ENCODE measurements around the gene RNASEL. TPM values are rescaled to one million over a fixed set of nuclear protein-coding genes. Genes with fewer than 3 reads are reported as not detected.
A peak's percentile ranks its signal among the peaks of the same experiment; 100 is the strongest.
"Not testable (repeated sequence)": the region's sequence is repeated elsewhere in the genome, so short reads cannot be mapped to it uniquely, and the experiment has no call there.

RNASEL gene
- total RNA-seq, 2 donors from 2014 or later, result 3.6 to 5.2 TPM

DNA sequence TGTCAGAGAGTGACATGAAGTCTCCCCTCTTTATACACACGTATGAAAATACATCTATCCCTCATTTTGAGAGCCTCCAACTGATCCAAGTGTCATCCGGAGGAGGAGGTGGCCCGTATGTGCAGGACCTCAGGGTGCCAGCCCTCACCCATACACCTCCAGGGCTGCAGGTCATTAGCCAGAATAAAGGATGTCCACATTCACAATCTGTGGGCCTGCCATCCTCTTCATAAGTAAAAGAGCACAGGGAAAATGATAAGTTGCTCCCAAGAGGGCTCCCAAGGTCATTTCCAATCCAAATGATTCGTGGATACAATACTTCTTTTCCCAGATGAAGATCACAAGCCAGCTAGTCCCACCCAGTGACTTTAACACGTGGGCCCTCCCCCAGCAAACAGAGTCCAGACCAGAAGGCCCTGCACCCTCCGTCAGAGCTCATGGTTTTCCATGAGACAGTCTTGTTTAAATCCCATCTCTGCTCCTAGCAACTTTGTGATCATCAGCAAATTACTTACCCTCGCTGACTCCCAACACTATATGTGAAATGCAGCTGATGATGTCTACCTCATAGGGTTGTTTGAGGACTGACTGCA lies 28.6 kb downstream of the RNASEL start:
- no peaks in the 10 kb centered on the region for H3K36me3 Mint-ChIP-seq
- ATAC-seq, result no peak
- no peak for DNase-seq (ENCODE audit: low spot score in 2 of 2)
- H3K9me3 Mint-ChIP-seq, result no peaks in the 10 kb centered on the region
- H3K27ac Mint-ChIP-seq, result no peak overlapping the region

DNA sequence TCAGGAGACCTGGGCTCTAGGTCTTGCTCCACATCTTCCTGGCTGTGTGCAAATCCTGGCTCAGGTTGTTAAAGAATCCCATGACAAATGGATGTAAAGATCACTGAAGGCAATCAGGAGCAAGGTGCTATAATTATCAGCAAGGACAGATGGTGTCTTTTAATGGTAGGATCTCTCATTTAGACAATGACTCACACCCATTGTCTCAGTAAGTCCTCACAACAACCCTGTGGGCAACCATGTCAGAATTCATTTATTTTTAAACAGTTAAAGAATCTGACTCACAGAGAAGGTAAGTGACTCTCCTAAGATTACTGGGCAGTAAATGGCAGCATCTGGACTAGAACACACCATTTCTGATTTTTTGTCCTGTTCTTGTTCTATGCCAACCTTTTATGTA lies 32.8 kb downstream of the RNASEL start:
- DNase-seq (ENCODE audit: low spot score in 2 of 2), result no peak
- ATAC-seq, result peak; percentile 39 to 90
- Mint-ChIP-seq H3K27ac (no peak overlapping the region), H3K9me3 (peaks cover 7 to 8% of the 10 kb centered on the region in 2 donors), H3K36me3 (peaks cover 0 to 15% of the 10 kb centered on the region in 2 donors)

DNA sequence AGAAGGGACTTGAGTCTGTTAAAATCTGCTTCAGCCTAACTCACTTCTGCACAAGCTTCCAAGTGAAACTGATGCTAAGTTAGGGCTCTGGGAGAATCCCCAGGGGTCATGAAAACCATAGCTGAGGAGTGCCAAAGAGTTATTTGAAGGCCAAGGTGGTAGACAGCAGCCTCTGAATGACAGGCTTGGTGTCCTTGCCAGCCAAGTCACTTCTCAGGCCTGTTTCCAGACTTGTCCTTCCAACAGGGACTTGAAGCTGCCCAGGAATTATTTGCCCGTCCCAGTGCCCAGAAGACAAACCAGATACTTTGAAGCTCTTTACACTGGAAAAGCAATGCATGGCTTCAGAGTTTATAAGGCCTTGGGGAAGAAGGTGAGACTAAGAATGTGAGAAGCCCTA lies 33.6 kb downstream of the RNASEL start:
- no peak for ATAC-seq
- Mint-ChIP-seq H3K9me3 (peaks cover 7 to 8% of the 10 kb centered on the region in 2 donors), H3K36me3 (peaks cover 0 to 15% of the 10 kb centered on the region in 2 donors), H3K27ac (no peak overlapping the region)
- DNase-seq (ENCODE audit: low spot score in 2 of 2), result no peak

DNA sequence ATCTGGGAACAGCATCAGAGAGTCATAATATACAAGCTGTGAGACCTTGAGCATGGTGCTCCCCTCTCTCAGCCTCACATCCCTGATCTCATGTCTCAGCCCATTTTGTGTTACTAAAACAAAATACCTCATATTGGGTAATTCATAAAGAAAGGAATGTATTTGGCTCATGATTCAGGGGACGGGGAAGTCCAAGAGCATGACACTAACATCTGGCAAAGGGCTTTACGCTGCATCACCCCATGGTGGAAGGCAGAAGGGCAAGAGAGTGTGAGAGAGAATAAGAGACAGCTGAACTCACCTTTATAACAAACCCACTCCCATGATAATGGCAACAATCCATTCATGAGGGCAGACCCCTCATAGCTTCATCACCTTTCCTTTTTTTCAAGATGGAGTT lies 36.5 kb downstream of the RNASEL start:
- no peak for ATAC-seq
- H3K9me3 Mint-ChIP-seq, result peaks cover 7 to 8% of the 10 kb centered on the region in 2 donors
- H3K36me3 Mint-ChIP-seq, result peaks cover 0 to 15% of the 10 kb centered on the region in 2 donors
- DNase-seq (ENCODE audit: low spot score in 2 of 2), result no peak
- no peak overlapping the region for H3K27ac Mint-ChIP-seq

DNA sequence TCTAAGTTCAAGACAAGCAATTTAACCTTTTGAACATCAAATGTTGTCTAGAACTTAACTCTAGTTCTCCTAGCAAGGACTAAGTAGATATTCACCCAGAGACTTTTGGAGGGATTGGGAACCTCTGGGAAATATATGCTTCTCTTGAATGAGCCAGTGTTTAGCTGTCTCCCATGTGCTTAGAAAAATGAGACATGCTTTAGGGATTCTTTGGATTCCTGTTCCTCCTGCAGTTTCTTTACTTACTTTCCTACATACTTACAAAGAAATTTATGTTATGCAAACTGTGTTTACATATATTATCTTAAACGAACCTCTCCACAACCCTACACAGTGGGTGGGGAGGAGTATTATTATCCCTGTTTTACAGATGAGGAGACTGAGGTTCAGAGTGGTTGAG lies 39.2 kb downstream of the RNASEL start:
- DNase-seq (ENCODE audit: low spot score in 2 of 2), result no peak
- Mint-ChIP-seq H3K27ac (no peak overlapping the region), H3K9me3 (peaks cover 7 to 8% of the 10 kb centered on the region in 2 donors), H3K36me3 (peaks cover 0 to 15% of the 10 kb centered on the region in 2 donors)
- no peak for ATAC-seq

DNA sequence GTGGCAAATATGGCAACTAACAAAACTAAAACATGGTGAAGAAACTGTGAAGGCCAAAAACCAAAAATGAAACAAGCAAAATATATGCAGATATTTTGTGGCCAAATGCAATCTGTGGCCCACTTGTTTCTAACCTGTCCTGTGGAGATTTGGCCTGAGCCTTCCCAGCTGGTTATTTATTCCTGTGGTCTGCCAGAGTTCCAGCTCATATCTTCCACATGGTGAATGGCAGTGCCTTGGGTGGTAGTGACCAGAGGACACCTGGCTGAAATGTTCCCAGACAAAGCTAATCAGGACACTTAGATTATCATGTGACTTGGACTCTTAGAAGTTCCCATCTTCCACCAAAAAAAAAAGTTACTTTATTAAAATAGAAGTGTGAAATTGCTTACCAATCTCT lies 39.7 kb downstream of the RNASEL start:
- H3K9me3 Mint-ChIP-seq, result peaks cover 7% of the 10 kb centered on the region in 2 donors
- no peak for ATAC-seq

DNA sequence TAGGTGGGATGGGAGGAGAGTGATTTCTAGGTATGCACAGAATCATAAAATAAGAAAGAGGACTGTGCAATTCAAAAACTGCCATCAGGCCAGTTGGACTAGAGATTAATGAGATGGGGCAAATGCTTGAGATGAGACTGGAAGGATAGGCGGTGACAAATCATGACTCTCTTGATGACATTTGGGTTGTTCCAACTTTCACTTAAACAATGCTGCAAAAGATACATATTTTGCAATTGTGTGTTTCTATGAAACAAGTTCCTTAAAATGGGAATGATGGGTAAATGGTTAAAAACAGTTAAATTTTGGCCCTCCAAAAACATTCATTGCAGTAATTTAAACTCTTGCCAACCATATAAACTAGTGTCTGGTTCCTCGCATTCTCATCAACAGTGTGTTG lies 55.2 kb downstream of the RNASEL start:
- H3K36me3 Mint-ChIP-seq, result no peaks in the 10 kb centered on the region
- DNase-seq (ENCODE audit: low spot score in 2 of 2) (no peak), ATAC-seq (no peak)
- no peak overlapping the region for H3K27ac Mint-ChIP-seq
- H3K9me3 Mint-ChIP-seq, result no peaks in the 10 kb centered on the region

More for the DNA sequence above, 39.7 kb downstream of the RNASEL start:
- DNase-seq (ENCODE audit: low spot score in 2 of 2), result no peak
- Mint-ChIP-seq H3K27ac (no peak overlapping the region), H3K36me3 (peaks cover 0 to 13% of the 10 kb centered on the region in 2 donors)

DNA sequence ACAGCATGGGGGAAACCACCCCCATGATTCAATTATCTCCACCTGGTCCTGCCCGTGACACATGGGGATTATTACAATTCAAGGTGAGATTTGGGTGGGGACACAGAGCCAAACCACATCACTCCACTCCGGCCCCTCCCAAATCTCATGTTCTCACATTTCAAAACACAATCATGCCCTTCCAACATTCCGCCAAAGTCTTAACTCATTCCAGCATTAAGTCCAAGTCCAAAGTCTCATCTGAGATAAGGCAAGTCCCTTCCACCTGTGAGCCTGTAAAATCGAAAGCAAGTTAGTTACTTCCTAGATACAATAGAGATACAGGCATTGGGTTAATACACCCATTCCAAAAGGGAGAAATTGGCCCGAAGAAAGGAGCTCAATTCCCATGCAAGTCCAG lies 60.9 kb downstream of the RNASEL start:
- Mint-ChIP-seq H3K9me3 (peaks cover 28 to 34% of the 10 kb centered on the region in 2 donors), H3K36me3 (peaks cover 16 to 30% of the 10 kb centered on the region in 2 donors)
- ATAC-seq; DNase-seq (ENCODE audit: low spot score in 2 of 2); H3K27ac Mint-ChIP-seq: not testable (repeated sequence)

DNA sequence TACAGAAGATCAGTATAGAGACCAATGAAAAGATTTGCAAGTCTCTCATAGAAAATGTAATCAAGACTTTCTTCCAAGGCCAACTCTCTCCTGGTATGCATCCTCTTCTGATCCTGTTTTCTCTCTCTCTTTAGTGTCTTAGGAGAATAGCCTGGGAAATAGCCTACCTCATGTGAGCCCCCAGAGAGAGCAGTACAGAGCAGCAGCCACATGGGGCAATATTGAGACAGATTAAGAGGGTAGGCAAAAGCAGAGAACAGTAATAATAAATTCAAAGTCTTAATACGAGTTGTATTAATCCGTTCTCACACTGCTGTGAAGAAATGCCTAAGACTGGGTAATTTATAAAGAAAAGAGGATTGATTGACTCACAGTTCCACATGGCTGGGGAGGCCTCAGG lies 61.4 kb downstream of the RNASEL start:
- Mint-ChIP-seq H3K27ac (no peak overlapping the region), H3K36me3 (peaks cover 16 to 30% of the 10 kb centered on the region in 2 donors), H3K9me3 (peaks cover 28 to 34% of the 10 kb centered on the region in 2 donors)
- DNase-seq (ENCODE audit: low spot score in 2 of 2) (no peak), ATAC-seq (no peak)

DNA sequence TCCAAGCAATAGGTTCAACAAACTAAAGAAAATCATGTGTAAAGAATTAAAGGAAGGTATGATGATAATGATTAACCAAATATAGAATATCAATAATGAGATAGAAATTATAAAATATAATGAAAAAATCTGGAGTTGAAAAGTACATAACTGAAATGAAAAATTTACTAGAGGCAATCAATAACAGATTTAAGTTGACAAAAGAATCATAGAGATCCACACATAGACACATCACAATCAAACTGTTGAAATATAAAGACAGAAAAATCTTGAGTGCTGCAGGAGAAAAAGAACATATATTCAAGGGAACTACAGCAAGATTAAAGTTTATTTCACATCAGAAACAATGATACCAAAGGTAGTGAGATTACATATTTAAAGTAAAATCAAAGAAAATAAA lies 63.7 kb downstream of the RNASEL start:
- ATAC-seq (no peak), DNase-seq (ENCODE audit: low spot score in 2 of 2) (no peak)
- peaks cover 16 to 30% of the 10 kb centered on the region in 2 donors for H3K36me3 Mint-ChIP-seq
- no peak overlapping the region for H3K27ac Mint-ChIP-seq
- H3K9me3 Mint-ChIP-seq, result peaks cover 28 to 34% of the 10 kb centered on the region in 2 donors

Other genes with a start within 250 kb of the RNASEL start
- gene GLUL, start 197.5 kb downstream of the RNASEL start, total RNA-seq, result 100 to 1,000 TPM; 106 to 201 TPM
- gene TEDDM1, start 188.6 kb downstream of the RNASEL start, total RNA-seq, result not detected
- not detected for gene RGSL1, start 139.1 kb downstream of the RNASEL start, total RNA-seq
- 10 to 100 TPM; 36.0 to 64.5 TPM for gene RGS16, start 15.1 kb upstream of the RNASEL start, total RNA-seq
- not detected for gene RGS8, start 95.3 kb upstream of the RNASEL start, total RNA-seq
- gene NPL, start 200.5 kb upstream of the RNASEL start, total RNA-seq, result 1 to 10 TPM; 1.2 to 3.4 TPM